Activated CD4-positive, alpha-beta T cell treated with anti-CD3 and anti-CD28 coated beads, Interleukin-2, amount 10 ng/mL, durations not matched to agents 7 days and 5 days (primary cell): Measurements from ENCODE around the gene PSMD6. TPM values are rescaled to one million over a fixed set of nuclear protein-coding genes. Genes with fewer than 3 reads are reported as not detected.

Source experiments
- CTCF ChIA-PET: fragments of 350-600 bp; sonication (Branson Sonifier 250); formaldehyde crosslinking; loops from one replicate; lab custom pipeline; 2021; ENCODE audit warnings: antibody characterized with exemption; lab: Charles Lee
- POLR2A ChIA-PET: fragments of 350-600 bp; sonication (Branson Sonifier 250); formaldehyde crosslinking; loops from one replicate; lab custom pipeline; 2021; ENCODE audit warnings: antibody characterized with exemption; lab: Charles Lee
- DNase-seq: peaks from one replicate; pipeline ENCODE4 v3.0.0-alpha.2; 2020
- H3K27ac Mint-ChIP-seq: one replicate; pipeline ENCODE4 v1.8.0; 2021; ENCODE audit warnings: mild to moderate bottlenecking, moderate library complexity, mixed read lengths
- H3K27me3 Mint-ChIP-seq: one replicate; pipeline ENCODE4 v1.8.0; 2021; ENCODE audit warnings: mixed read lengths
- H3K36me3 Mint-ChIP-seq: one replicate; pipeline ENCODE4 v1.8.0; 2021; ENCODE audit warnings: low read depth, mixed read lengths
- H3K4me1 Mint-ChIP-seq: one replicate; pipeline ENCODE4 v1.8.0; 2021; ENCODE audit warnings: mixed read lengths
- H3K4me3 Mint-ChIP-seq: one replicate; pipeline ENCODE4 v1.8.0; 2021; ENCODE audit warnings: mild to moderate bottlenecking, moderate library complexity, mixed read lengths
- H3K9me3 Mint-ChIP-seq: one replicate; pipeline ENCODE4 v1.8.0; 2021; ENCODE audit warnings: mixed read lengths
- total RNA-seq, 2 experiments: library from RNA; stranded (reverse); gene quantifications; one replicate each; pipeline ENCODE4 v1.2.3, GENCODE V29; 2021

The PSMD6 gene
- total RNA-seq, 2 experiments from 2014 or later = 73.4 to 75.0 TPM

GRCh38 chr3:63998852-63999754 is 24.2 kb downstream of the PSMD6 start:
- no peak for DNase-seq
- Mint-ChIP-seq H3K27ac (peak overlapping the region; percentile 36), H3K9me3 (no peaks in the 10 kb centered on the region), H3K4me1 (peaks cover 22% of the 10 kb centered on the region), H3K4me3 (no peak overlapping the region), H3K27me3 (no peaks in the 10 kb centered on the region), H3K36me3 (peaks cover 67% of the 10 kb centered on the region)
- ChIA-PET POLR2A (interaction anchor here (0.9 kb wide), 1 partner anchor 10 kb away, joined by 6 read pairs; no protein-coding TSS in a partner anchor), CTCF (interaction anchor here (1.2 kb wide), 2 partner anchors 9 to 16 kb away, joined by 3 read pairs; no protein-coding TSS in a partner anchor)

GRCh38 chr3:63995086-63995485 is 28.2 kb downstream of the PSMD6 start:
- ChIA-PET POLR2A (no interaction called here), CTCF (interaction anchor here (1.2 to 2.7 kb wide), 4 partner anchors 10 to 116 kb away, joined by 3 to 7 read pairs (median 4); no protein-coding TSS in a partner anchor)
- Mint-ChIP-seq H3K36me3 (peaks cover 85% of the 10 kb centered on the region), H3K27ac (peak overlapping the region; percentile 48), H3K9me3 (no peaks in the 10 kb centered on the region), H3K27me3 (no peaks in the 10 kb centered on the region), H3K4me3 (no peak overlapping the region), H3K4me1 (peaks cover 38% of the 10 kb centered on the region)
- no peak for DNase-seq

- Mint-ChIP-seq H3K9me3 (no peaks in the 10 kb centered on the region), H3K27me3 (no peaks in the 10 kb centered on the region), H3K4me3 (no peak overlapping the region), H3K36me3 (peaks cover 81% of the 10 kb centered on the region), H3K27ac (peak overlapping the region; percentile 31), H3K4me1 (peaks cover 45% of the 10 kb centered on the region)
- POLR2A ChIA-PET = no interaction called here
- CTCF ChIA-PET = interaction anchor here (0.5 to 2.7 kb wide), 5 partner anchors 13 to 471 kb away, joined by 3 to 13 read pairs (median 7); no protein-coding TSS in a partner anchor
- DNase-seq = peak; percentile 60
These were observed 29.6 kb downstream of the PSMD6 start for GRCh38 chr3:63993653-63994079.

- POLR2A ChIA-PET = no interaction called here
- Mint-ChIP-seq H3K27me3 (no peaks in the 10 kb centered on the region), H3K4me3 (no peak overlapping the region), H3K36me3 (peaks cover 81% of the 10 kb centered on the region), H3K9me3 (no peaks in the 10 kb centered on the region), H3K27ac (no peak overlapping the region), H3K4me1 (peaks cover 55% of the 10 kb centered on the region)
- no peak for DNase-seq
- CTCF ChIA-PET = interaction anchor here (0.5 to 3.3 kb wide), 7 partner anchors 12 to 472 kb away, joined by 3 to 13 read pairs (median 7); no protein-coding TSS in a partner anchor
These were observed 30.6 kb downstream of the PSMD6 start for GRCh38 chr3:63992516-63993209.

- Mint-ChIP-seq H3K36me3 (peaks cover 77% of the 10 kb centered on the region), H3K4me3 (no peak overlapping the region), H3K9me3 (no peaks in the 10 kb centered on the region), H3K27me3 (no peaks in the 10 kb centered on the region), H3K4me1 (peaks cover 63% of the 10 kb centered on the region), H3K27ac (no peak overlapping the region)
- DNase-seq = no peak
- CTCF ChIA-PET = interaction anchor here (0.7 to 3.3 kb wide), 2 partner anchors 29 to 52 kb away, joined by 4 to 11 read pairs; no protein-coding TSS in a partner anchor
- POLR2A ChIA-PET = no interaction called here
These were observed 31.6 kb downstream of the PSMD6 start for GRCh38 chr3:63991666-63992065.

- ChIA-PET CTCF (interaction anchor here (0.6 to 3.3 kb wide), 3 partner anchors 11 to 107 kb away, joined by 3 to 11 read pairs (median 4); no protein-coding TSS in a partner anchor), POLR2A (interaction anchor here (0.6 kb wide), 1 partner anchor 14 kb away, joined by 3 read pairs; no protein-coding TSS in a partner anchor)
- Mint-ChIP-seq H3K4me1 (peaks cover 59% of the 10 kb centered on the region), H3K9me3 (no peaks in the 10 kb centered on the region), H3K4me3 (no peak overlapping the region), H3K27ac (no peak overlapping the region), H3K36me3 (peaks cover 77% of the 10 kb centered on the region), H3K27me3 (no peaks in the 10 kb centered on the region)
- DNase-seq = no peak
These were observed 32.6 kb downstream of the PSMD6 start for GRCh38 chr3:63990733-63991132.

- CTCF ChIA-PET = interaction anchor here (1.7 to 3.3 kb wide), 2 partner anchors 10 to 28 kb away, joined by 4 to 11 read pairs; no protein-coding TSS in a partner anchor
- H3K4me3 Mint-ChIP-seq = no peak overlapping the region
- POLR2A ChIA-PET = no interaction called here
- DNase-seq = no peak
- H3K27me3 Mint-ChIP-seq = no peaks in the 10 kb centered on the region
- H3K4me1 Mint-ChIP-seq = peaks cover 59% of the 10 kb centered on the region
- H3K9me3 Mint-ChIP-seq = no peaks in the 10 kb centered on the region
- no peak overlapping the region for H3K27ac Mint-ChIP-seq
- H3K36me3 Mint-ChIP-seq = peaks cover 77% of the 10 kb centered on the region
These were observed 33.1 kb downstream of the PSMD6 start for GRCh38 chr3:63990204-63990603.

GRCh38 chr3:63988943-63989342 is 34.4 kb downstream of the PSMD6 start:
- Mint-ChIP-seq H3K27ac (no peak overlapping the region), H3K4me3 (no peak overlapping the region)
- POLR2A ChIA-PET = interaction anchor here (1.0 kb wide), 1 partner anchor 11 kb away, joined by 6 read pairs; no protein-coding TSS in a partner anchor

GRCh38 chr3:63986831-63987230 is 36.5 kb downstream of the PSMD6 start:
- no peak overlapping the region for H3K27ac Mint-ChIP-seq
- POLR2A ChIA-PET = no interaction called here

More at GRCh38 chr3:63988943-63989342, 34.4 kb downstream of the PSMD6 start:
- Mint-ChIP-seq H3K9me3 (no peaks in the 10 kb centered on the region), H3K27me3 (no peaks in the 10 kb centered on the region), H3K4me1 (peaks cover 60% of the 10 kb centered on the region), H3K36me3 (peaks cover 78% of the 10 kb centered on the region)
- CTCF ChIA-PET = interaction anchor here (1.0 to 1.7 kb wide), 3 partner anchors 9 to 23 kb away, joined by 3 to 5 read pairs (median 4); no protein-coding TSS in a partner anchor
- DNase-seq = no peak

GRCh38 chr3:63986146-63986545 is 37.1 kb downstream of the PSMD6 start:
- DNase-seq = no peak
- Mint-ChIP-seq H3K4me1 (peaks cover 67% of the 10 kb centered on the region), H3K9me3 (no peaks in the 10 kb centered on the region), H3K36me3 (peaks cover 79% of the 10 kb centered on the region), H3K27ac (peak overlapping the region; percentile 1), H3K27me3 (no peaks in the 10 kb centered on the region), H3K4me3 (no peak overlapping the region)
- POLR2A ChIA-PET = no interaction called here
- CTCF ChIA-PET = no interaction called here

More at GRCh38 chr3:63986831-63987230, 36.5 kb downstream of the PSMD6 start:
- CTCF ChIA-PET = no interaction called here
- Mint-ChIP-seq H3K4me1 (peaks cover 63% of the 10 kb centered on the region), H3K27me3 (no peaks in the 10 kb centered on the region), H3K4me3 (no peak overlapping the region), H3K9me3 (no peaks in the 10 kb centered on the region), H3K36me3 (peaks cover 77% of the 10 kb centered on the region)
- DNase-seq = no peak

GRCh38 chr3:63984391-63984790 is 38.9 kb downstream of the PSMD6 start:
- peaks cover 82% of the 10 kb centered on the region for H3K4me1 Mint-ChIP-seq
- peak overlapping the region; percentile 28 for H3K27ac Mint-ChIP-seq
- DNase-seq = no peak
- ChIA-PET POLR2A (no interaction called here), CTCF (no interaction called here)
- H3K4me3 Mint-ChIP-seq = no peak overlapping the region
- H3K9me3 Mint-ChIP-seq = no peaks in the 10 kb centered on the region
- no peaks in the 10 kb centered on the region for H3K27me3 Mint-ChIP-seq
- H3K36me3 Mint-ChIP-seq = peaks cover 84% of the 10 kb centered on the region

GRCh38 chr3:63981980-63982379 is 41.3 kb downstream of the PSMD6 start:
- Mint-ChIP-seq H3K27me3 (no peaks in the 10 kb centered on the region), H3K36me3 (peaks cover 69% of the 10 kb centered on the region), H3K27ac (peak overlapping the region; percentile 17), H3K4me1 (peaks cover 82% of the 10 kb centered on the region), H3K9me3 (no peaks in the 10 kb centered on the region), H3K4me3 (no peak overlapping the region)
- POLR2A ChIA-PET = no interaction called here
- CTCF ChIA-PET = interaction anchor here (0.9 to 3.5 kb wide), 3 partner anchors 11 to 20 kb away, joined by 3 to 10 read pairs (median 5); no protein-coding TSS in a partner anchor
- no peak for DNase-seq
